Testis (tissue), 2 donors: ENCODE results near the gene ART4.

ENCODE experiments used
- CTCF ChIP-seq, 3 experiments: fragments of 450-650 bp in 2 of 3; fragments of 200-600 bp in 1 of 3; sonication (generic) in 1 of 3; IDR thresholded peaks; one replicate each; pipeline ENCODE4 v1.5.1; 2016 to 2019; ENCODE audit warnings: antibody characterized with exemption in 3 of 3, mild to moderate bottlenecking in 2 of 3, moderate library complexity in 1 of 3
- POLR2A ChIP-seq: fragments of 450-650 bp; IDR thresholded peaks from one replicate; pipeline ENCODE4 v1.6.1; 2017; ENCODE audit warnings: antibody characterized with exemption, mild to moderate bottlenecking, moderate library complexity

GRCh38 chr12:14780859-14781258 is 62.5 kb downstream of the ART4 start:
- TF ChIP-seq CTCF (IDR thresholded peaks at IDR 0.05) (no peak), POLR2A (no peak)
